GM19395 (cell line): ENCODE data around the gene KLHL14.
A peak's percentile ranks its signal among the peaks of the same experiment; 100 is the strongest.

Experiments used
- ATAC-seq: cut with Tn5 transposase; IDR thresholded peaks from one replicate; pipeline ENCODE4 v1.9.1; 2021; ENCODE audit warnings: mild to moderate bottlenecking, moderate library complexity; ENCODE audit not compliant: unreplicated experiment

The KLHL14 gene

GRCh38 chr18:32724071-32724749, 48.6 kb downstream of the KLHL14 start:
- ATAC-seq = no peak

DNA sequence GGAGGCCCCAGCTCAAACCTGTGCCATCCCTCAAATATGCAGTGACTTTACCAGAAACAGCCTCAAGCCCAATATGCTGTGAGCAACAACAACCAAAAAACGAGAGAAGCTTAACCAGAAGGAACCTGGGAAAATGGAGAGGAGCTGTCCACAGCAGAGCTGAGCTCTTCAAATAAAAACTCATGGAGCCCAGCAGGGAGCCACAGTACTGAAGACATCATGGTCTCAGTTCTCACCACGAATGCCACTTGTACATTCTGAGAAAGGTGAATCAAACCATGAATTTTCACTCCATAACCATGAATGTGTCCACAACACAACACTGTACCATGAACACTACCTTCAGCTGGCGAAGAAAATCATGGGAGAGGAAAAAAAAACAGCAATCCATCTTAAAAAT, 50.5 kb downstream of the KLHL14 start:
- no peak for ATAC-seq

GRCh38 chr18:32717126-32717525, 55.7 kb downstream of the KLHL14 start:
- no peak for ATAC-seq

GRCh38 chr18:32714571-32715148, 58.2 kb downstream of the KLHL14 start:
- peak; percentile 99 for ATAC-seq

- ATAC-seq = no peak
Measured at GRCh38 chr18:32712860-32713259, 60.0 kb downstream of the KLHL14 start.

DNA sequence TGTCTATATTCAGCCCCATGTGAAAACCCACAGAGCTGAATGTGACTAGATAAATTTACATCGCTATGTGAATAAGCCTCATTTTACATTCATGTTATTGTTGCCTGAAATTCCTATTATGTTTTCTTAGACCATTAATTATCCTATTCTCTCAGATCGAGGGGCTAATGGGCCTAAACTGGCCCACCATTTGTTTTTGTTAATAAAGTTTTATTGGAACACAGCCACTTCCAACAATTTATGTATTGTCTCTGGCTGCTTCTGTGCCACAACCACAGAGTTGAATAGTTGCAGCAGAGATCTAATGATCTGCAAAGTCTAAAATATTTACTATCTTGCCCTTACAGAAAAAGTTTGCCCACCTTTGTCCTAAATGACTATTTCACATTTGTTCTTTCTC, 61.0 kb downstream of the KLHL14 start:
- ATAC-seq = no peak

GRCh38 chr18:32707586-32707985, 65.2 kb downstream of the KLHL14 start:
- ATAC-seq = no peak

GRCh38 chr18:32707147-32707546, 65.7 kb downstream of the KLHL14 start:
- no peak for ATAC-seq

DNA sequence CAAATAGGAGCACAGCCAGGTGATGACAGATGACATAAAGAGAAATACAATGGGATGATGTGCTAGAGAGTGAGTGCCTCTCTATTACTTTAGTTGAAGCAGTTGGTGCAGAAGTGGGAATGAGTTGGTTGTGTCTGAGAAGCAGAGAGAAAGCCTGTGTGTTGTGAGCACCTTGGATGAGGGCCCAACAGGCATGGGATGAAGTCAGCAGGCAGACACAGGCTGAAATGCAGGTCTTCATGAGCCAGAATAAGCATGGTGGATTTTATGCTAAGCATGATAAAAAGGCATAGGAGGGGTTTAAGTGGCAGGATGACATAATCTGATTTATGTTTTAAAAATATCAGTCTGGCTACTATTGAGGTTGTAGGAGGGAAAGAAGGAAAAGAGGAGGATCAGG, 71.5 kb downstream of the KLHL14 start:
- ATAC-seq = no peak

DNA sequence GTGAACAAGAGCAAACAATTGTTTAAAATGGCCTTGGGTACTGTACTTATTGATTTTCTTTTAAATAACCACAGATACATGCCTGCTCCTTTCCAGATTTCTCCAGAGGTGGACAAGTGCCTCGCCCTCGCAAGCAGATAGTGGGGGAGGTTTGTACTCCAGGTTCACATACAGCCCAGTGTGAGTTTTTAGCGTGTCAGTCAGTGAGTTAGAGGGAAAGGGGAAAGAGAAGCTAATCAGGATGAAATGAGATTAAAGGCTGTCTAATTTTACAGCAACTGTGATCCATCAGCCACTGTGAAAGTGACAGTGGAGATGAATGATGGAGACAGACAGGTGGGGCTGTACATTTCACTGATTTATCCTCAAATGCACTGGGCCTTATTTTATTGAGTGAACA, 74.7 kb downstream of the KLHL14 start:
- ATAC-seq = no peak

DNA sequence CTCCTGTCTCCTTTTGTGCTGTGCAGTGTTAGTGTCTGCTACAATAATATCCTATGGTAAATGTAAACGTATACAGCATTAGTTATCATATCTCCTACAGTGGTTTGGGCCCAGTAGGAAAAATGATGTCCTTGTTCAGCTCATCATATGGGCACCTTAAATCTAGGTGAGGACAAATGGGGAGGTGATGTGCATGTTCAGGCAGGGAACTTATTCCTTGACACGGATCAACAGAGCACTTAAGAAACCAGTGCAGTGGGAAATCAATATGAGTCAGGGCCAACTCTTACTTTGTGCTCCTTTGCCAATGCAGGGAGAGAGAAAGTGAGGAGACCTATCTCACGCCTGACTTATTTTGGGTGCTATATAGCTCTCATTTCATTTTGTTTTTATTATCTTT, 76.4 kb downstream of the KLHL14 start:
- no peak for ATAC-seq

DNA sequence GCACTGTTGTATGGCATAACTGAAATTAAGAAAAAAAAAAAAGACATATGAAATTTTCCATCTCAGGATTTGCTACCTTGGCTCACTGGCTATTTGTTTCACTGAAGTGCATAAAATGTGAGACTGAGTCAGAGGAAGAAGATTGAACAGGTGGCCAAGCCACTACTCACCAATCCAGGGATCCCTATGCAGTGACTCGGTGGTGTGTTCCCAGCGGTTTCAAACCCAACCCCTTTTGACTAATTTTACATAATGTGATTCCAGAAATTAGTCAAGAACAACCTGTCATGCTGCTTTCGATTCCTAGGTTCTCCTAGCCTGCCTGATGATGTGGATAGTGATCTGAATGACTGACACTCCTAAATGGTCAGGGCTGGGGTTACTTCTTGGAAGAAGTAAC, 77.3 kb downstream of the KLHL14 start:
- ATAC-seq = no peak

DNA sequence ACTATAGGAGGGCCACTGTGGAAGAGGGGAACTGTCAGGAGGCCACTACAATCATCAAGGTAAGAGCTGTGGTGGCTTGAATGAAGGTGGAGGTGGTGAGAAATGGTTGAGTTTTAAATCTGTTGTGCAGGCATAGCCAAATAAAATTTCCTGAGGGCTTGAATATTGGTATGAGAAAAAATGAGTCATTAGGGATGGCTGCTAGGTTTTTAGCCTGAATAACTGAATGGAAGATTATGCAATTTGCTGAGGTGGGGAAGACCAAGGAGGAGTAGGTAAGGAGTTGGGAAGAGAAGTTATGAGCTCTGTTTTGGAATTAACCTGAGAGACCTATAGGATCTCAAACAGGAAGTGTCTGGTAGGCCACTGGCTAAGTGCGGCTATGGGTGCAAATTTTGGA, 84.0 kb downstream of the KLHL14 start:
- ATAC-seq = no peak

GRCh38 chr18:32684940-32685339, 87.9 kb downstream of the KLHL14 start:
- no peak for ATAC-seq

DNA sequence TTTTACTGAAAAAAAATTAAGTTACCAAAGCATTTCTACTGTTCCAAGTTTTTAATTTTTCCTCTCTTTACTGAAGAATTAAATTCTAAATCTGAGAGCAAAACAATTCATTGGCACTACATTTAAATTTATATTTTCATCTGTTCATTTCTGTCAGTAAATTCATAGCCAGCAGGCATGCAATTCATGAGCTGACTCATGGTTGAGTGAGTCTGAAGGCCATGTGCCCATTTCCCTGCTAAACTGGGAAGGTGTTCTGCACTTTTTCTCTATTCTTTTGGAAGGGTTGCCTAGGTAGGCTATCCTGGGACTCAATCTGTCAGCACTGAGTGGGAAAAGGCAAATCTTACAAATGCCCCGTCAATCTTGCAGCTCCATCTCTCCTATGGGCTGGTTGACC, 88.7 kb downstream of the KLHL14 start:
- no peak for ATAC-seq

- ATAC-seq = no peak
Measured at GRCh38 chr18:32683044-32683443, 89.8 kb downstream of the KLHL14 start.

GRCh38 chr18:32677578-32677977, 95.2 kb downstream of the KLHL14 start:
- ATAC-seq = no peak

GRCh38 chr18:32674491-32674890, 98.3 kb downstream of the KLHL14 start:
- ATAC-seq = no peak

GRCh38 chr18:32672398-32672797, 100.4 kb downstream of the KLHL14 start:
- no peak for ATAC-seq

DNA sequence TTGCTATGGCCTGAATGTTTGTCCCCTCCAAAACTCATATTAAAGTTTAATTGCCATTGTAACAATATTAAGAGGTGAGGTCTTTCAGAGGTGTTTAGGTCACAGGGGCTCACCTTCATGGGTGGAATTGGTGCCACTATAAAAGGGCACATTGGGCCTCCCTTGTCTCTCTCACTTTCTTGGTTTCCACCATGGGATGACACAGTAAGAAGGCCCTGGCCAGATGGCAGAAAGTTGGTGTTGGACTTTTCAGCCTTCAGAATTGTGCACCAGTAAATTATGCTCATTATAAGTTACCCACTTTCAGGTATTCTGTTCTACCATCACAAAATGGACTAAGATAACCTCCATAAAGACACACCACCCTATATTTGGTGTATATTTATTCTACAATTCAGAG, 102.1 kb downstream of the KLHL14 start:
- ATAC-seq = no peak

DNA sequence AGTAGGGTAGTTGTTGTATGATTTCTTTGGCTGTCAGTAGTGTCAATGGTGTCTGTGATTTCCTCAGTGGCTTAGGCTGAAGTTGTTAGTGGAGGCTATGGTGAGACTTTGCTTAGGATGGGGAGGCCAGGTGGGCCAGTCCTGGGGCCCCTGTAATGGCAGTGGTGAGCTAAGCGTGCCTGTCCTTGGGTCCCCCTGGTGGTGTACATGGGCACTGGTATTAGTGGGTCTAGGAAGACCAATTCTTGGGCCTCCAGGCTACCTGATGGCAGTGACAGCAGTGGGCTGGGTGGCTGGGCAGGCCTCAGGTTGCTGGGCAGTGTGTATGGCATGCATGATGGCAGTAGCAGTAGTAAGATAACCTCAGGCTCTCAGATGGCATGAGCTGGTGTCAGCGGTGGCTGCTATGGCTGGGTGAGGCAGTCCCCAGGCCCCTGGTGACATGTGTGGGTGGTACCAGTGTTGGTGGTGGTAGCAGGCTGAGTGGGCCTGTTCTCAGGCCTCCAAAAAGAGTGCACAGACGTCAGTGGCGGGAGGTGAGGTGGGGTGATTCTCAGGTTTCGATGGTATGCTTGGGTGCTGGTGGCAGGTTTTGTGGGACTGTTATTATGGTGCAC, 103.2 kb downstream of the KLHL14 start:
- peak; percentile 66 for ATAC-seq

GRCh38 chr18:32668956-32669355, 103.9 kb downstream of the KLHL14 start:
- no peak for ATAC-seq
